Forelimb muscle (tissue), 1 donor: ENCODE measurements around the gene C19orf67. TPM values are rescaled to one million over a fixed set of nuclear protein-coding genes. Genes with fewer than 3 reads are reported as not detected.

Experiments
- polyA plus RNA-seq: library from polyadenylated mRNA; unstranded; fragments of 120-200 nt; gene quantifications from one replicate; pipeline ENCODE4 v1.2.1, GENCODE V29; 2013; ENCODE audit not compliant: insufficient read length

The C19orf67 gene
- polyA plus RNA-seq, 1 donor, result not detected

Other genes starting within 250 kb of the C19orf67 start
- gene NANOS3, start 208.6 kb downstream of the C19orf67 start, polyA plus RNA-seq, result 2.0 TPM
- gene BRME1, start 179.7 kb downstream of the C19orf67 start, polyA plus RNA-seq, result 3.0 TPM
- gene CC2D1A, start 179.6 kb downstream of the C19orf67 start, polyA plus RNA-seq, result 13.2 TPM
- 0.75 TPM for gene PODNL1, start 147.4 kb downstream of the C19orf67 start, polyA plus RNA-seq
- 20.9 TPM for gene DCAF15, start 133.3 kb downstream of the C19orf67 start, polyA plus RNA-seq
- gene RFX1, start 79.5 kb downstream of the C19orf67 start, polyA plus RNA-seq, result 5.8 TPM
- gene RLN3, start 57.6 kb downstream of the C19orf67 start, polyA plus RNA-seq, result not detected
- 3.0 TPM for gene IL27RA, start 54.0 kb downstream of the C19orf67 start, polyA plus RNA-seq
- 0.28 TPM for gene PALM3, start 23.7 kb downstream of the C19orf67 start, polyA plus RNA-seq
- 0.65 TPM for gene MISP3, start 13.0 kb downstream of the C19orf67 start, polyA plus RNA-seq
- gene SAMD1, start 5.0 kb upstream of the C19orf67 start, polyA plus RNA-seq, result 45.6 TPM
- 501 TPM for gene PRKACA, start 32.0 kb upstream of the C19orf67 start, polyA plus RNA-seq
- gene ASF1B, start 50.8 kb upstream of the C19orf67 start, polyA plus RNA-seq, result 6.7 TPM
- 14.6 TPM for gene ADGRL1, start 120.4 kb upstream of the C19orf67 start, polyA plus RNA-seq